PC-3 (cell line): ENCODE data around the gene G6PC3. TPM values are rescaled to one million over a fixed set of nuclear protein-coding genes. Genes with fewer than 3 reads are reported as not detected.
"Not testable (repeated sequence)": the region's sequence is repeated elsewhere in the genome, so short reads cannot be mapped to it uniquely, and the experiment has no call there.

Source experiments
- ATAC-seq: fragments of 200-7000 bp; cut with Tn5 transposase; 2 replicates; pipeline ENCODE4 v1.9.1; 2020; ENCODE audit warnings: mild to moderate bottlenecking, moderate library complexity
- BruUV-seq: library from RNA; stranded (reverse); fragments of 400-500 nt; replicated peaks from 2 replicates; lab custom pipeline; 2021; lab: Mats Ljungman, UMichigan
- CTCF ChIA-PET: fragments of 300-600 bp; sonication (Branson Sonifier 250); formaldehyde crosslinking; loops from one replicate; lab custom pipeline; 2022; ENCODE audit warnings: antibody characterized with exemption; lab: Charles Lee
- POLR2A ChIA-PET: fragments of 300-600 bp; sonication (Branson Sonifier 250); formaldehyde crosslinking; loops from one replicate; lab custom pipeline; 2022; ENCODE audit warnings: antibody characterized with exemption; ENCODE audit not compliant: unreplicated experiment; lab: Charles Lee
- DNase-seq: peaks from one replicate; pipeline ENCODE4 v3.0.0-alpha.2; 2015
- H2AFZ ChIP-seq: fragments of 300-600 bp; sonication (generic); 2 replicates; pipeline ENCODE4 v1.6.0; 2016; ENCODE audit warnings: antibody characterized with exemption, low read length
- H3F3A ChIP-seq: fragments of 300-600 bp; sonication (generic); one replicate; pipeline ENCODE4 v1.6.0; 2017; ENCODE audit warnings: antibody characterized with exemption, low read length, control low read depth, mild to moderate bottlenecking; ENCODE audit not compliant: unreplicated experiment
- H3K27ac ChIP-seq: fragments of 300-600 bp; sonication (generic); 2 replicates; pipeline ENCODE4 v1.5.1; 2016; ENCODE audit warnings: mild to moderate bottlenecking, low read length
- H3K27me3 ChIP-seq: fragments of 300-600 bp; sonication (generic); 2 replicates; pipeline ENCODE4 v1.6.1; 2016; ENCODE audit warnings: low read length, mixed read lengths
- H3K36me3 ChIP-seq: fragments of 300-600 bp; sonication (generic); 2 replicates; pipeline ENCODE4 v1.6.1; 2016; ENCODE audit warnings: low read depth, mixed run types, low read length, mixed read lengths
- H3K4me1 ChIP-seq: fragments of 300-600 bp; sonication (generic); 2 replicates; pipeline ENCODE4 v1.5.1; 2016; ENCODE audit warnings: low read length; ENCODE audit not compliant: insufficient read depth
- H3K4me2 ChIP-seq: fragments of 300-600 bp; sonication (generic); 2 replicates; pipeline ENCODE4 v1.6.0; 2016; ENCODE audit warnings: low read length
- H3K4me3 ChIP-seq: fragments of 300-600 bp; sonication (generic); 2 replicates; pipeline ENCODE4 v1.5.1; 2016; ENCODE audit warnings: mild to moderate bottlenecking, low read length, mixed read lengths
- H3K79me2 ChIP-seq: fragments of 300-600 bp; sonication (generic); 2 replicates; pipeline ENCODE4 v1.6.1; 2017; ENCODE audit warnings: low read length, mixed read lengths
- H3K9ac ChIP-seq: fragments of 300-600 bp; sonication (generic); 2 replicates; pipeline ENCODE4 v1.6.0; 2016; ENCODE audit warnings: mild to moderate bottlenecking, low read length
- H3K9me2 ChIP-seq: fragments of 300-600 bp; sonication (generic); replicated peaks from 2 replicates; pipeline ENCODE4 v1.6.1; 2016; ENCODE audit warnings: mixed run types, low read length, mixed read lengths
- H3K9me3 ChIP-seq: fragments of 300-600 bp; sonication (generic); 2 replicates; pipeline ENCODE4 v1.6.1; 2016; ENCODE audit warnings: low read length, mixed read lengths
- H4K20me1 ChIP-seq: fragments of 300-600 bp; sonication (generic); 2 replicates; pipeline ENCODE4 v1.6.1; 2016; ENCODE audit warnings: low read length, mixed read lengths
- CTCF ChIP-seq: fragments of 300-600 bp; sonication (generic); conservative IDR thresholded peaks from 2 replicates; pipeline ENCODE4 v1.5.1; 2017; ENCODE audit warnings: antibody characterized with exemption, low read depth, mild to moderate bottlenecking, low read length
- EZH2 ChIP-seq: fragments of 300-600 bp; sonication (generic); IDR thresholded peaks from one replicate; pipeline ENCODE4 v1.6.1; 2017; ENCODE audit warnings: antibody characterized with exemption, mild to moderate bottlenecking, low read length; ENCODE audit not compliant: unreplicated experiment
- EZH2phosphoT487 ChIP-seq: fragments of 300-600 bp; sonication (generic); IDR thresholded peaks from 2 replicates; pipeline ENCODE4 v1.6.1; 2018; ENCODE audit warnings: mild to moderate bottlenecking, antibody characterized with exemption, low read length, borderline replicate concordance
- intact Hi-C: fragments of 100-400 bp; cut with micrococcal nuclease; formaldehyde crosslinking; loops from 2 replicates; pipeline ENCODE4 v1.9.0; 2023
- total RNA-seq: library from RNA; depleted of rRNA; stranded (reverse); fragments of >200 nt; gene quantifications from 2 replicates; pipeline ENCODE4 v1.2.3, GENCODE V29; 2014

G6PC3 gene
- total RNA-seq, 1 experiment from 2014 or later = 69.5 TPM

GRCh38 chr17:44045486-44045885 is 25.0 kb upstream of the G6PC3 start:
- Histone ChIP-seq H3K4me2 (no peak overlapping the region), H3K4me3 (no peak overlapping the region), H3K79me2 (peaks cover 90% of the 10 kb centered on the region), H2AFZ (no peak overlapping the region), H4K20me1 (peaks cover 40% of the 10 kb centered on the region), H3F3A (peaks cover 5% of the 10 kb centered on the region), H3K36me3 (peaks cover 39% of the 10 kb centered on the region), H3K27ac (no peak overlapping the region), H3K9ac (no peak overlapping the region), H3K4me1 (peaks cover 16% of the 10 kb centered on the region), H3K9me2 (no peaks in the 10 kb centered on the region), H3K9me3 (no peaks in the 10 kb centered on the region), H3K27me3 (no peaks in the 10 kb centered on the region)
- ATAC-seq = no peak
- TF ChIP-seq EZH2 (no peak), CTCF (no peak), EZH2phosphoT487 (no peak)
- CTCF ChIA-PET = interaction anchor here (1.7 kb wide), 1 partner anchor 123 kb away, joined by 5 read pairs; no protein-coding TSS in a partner anchor
- no peak for DNase-seq
- POLR2A ChIA-PET = no interaction called here
- BruUV-seq = no TSS peak
- intact Hi-C loops = no loop called here

- H3K4me2 ChIP-seq, BruUV-seq, H2AFZ ChIP-seq, H3K9ac ChIP-seq, H3F3A ChIP-seq, H3K9me3 ChIP-seq, POLR2A ChIA-PET, intact Hi-C loops, DNase-seq, ATAC-seq, H3K4me3 ChIP-seq, H3K27me3 ChIP-seq, H3K9me2 ChIP-seq, H3K27ac ChIP-seq, CTCF ChIA-PET: not testable (repeated sequence)
- H4K20me1 ChIP-seq = peaks cover 30% of the 10 kb centered on the region
- H3K4me1 ChIP-seq = peaks cover 16% of the 10 kb centered on the region
- H3K79me2 ChIP-seq = peaks cover 90% of the 10 kb centered on the region
- H3K36me3 ChIP-seq = peaks cover 52% of the 10 kb centered on the region
Observed at GRCh38 chr17:44046893-44047292, 23.6 kb upstream of the G6PC3 start.

DNA sequence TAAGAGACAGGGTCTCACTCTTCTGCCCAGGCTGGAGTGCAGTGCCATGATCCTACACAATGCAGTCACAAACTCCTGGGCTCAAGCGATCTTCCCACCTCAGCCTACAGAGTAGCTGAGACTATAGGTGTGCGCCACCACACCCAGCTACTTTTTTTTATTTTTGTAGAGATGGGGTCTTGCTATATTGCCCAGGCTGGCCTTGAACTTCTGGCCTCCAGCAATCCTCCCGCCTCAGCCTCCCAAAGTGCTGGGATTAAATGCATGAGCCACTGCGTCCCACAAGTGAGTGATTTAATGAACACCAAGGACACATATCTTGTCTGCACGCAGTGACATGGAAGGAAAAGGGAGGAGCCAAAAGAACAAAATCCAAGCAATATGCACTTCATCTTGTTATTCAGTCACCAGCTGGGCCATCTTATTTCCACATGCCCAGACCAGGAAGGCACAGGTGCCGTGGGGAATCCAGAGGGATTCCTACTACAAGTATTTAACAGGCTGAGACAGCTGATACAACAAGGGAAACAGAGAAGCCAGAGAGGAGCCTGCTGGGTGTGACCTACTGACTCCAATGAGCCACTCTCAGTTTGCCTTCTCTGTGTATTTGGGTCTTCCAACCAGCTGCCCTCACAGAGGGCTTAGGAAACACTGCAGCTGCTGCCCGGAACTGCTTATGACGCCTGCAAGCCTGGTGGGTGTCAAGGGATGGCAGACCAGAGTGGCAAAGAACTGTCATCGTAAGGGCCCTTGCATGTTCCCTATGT is 21.1 kb upstream of the G6PC3 start:
- H3K4me2 ChIP-seq = no peak overlapping the region
- ChIA-PET POLR2A (no interaction called here), CTCF (no interaction called here)
- H3K27me3 ChIP-seq = no peaks in the 10 kb centered on the region
- TF ChIP-seq CTCF (no peak), EZH2phosphoT487 (no peak), EZH2 (no peak)
- H3K27ac ChIP-seq = no peak overlapping the region
- H3K4me3 ChIP-seq = no peak overlapping the region
- peaks cover 17% of the 10 kb centered on the region for H4K20me1 ChIP-seq
- no peak for DNase-seq
- no peaks in the 10 kb centered on the region for H3K9me3 ChIP-seq
- peaks cover 5% of the 10 kb centered on the region for H3F3A ChIP-seq
- intact Hi-C loops = no loop called here
- no TSS peak for BruUV-seq
- peaks cover 9% of the 10 kb centered on the region for H3K4me1 ChIP-seq
- H3K9me2 ChIP-seq = no peaks in the 10 kb centered on the region
- H3K36me3 ChIP-seq = peaks cover 66% of the 10 kb centered on the region
- peaks cover 91% of the 10 kb centered on the region for H3K79me2 ChIP-seq
- H2AFZ ChIP-seq = no peak overlapping the region
- H3K9ac ChIP-seq = no peak overlapping the region
- ATAC-seq = no peak
